ENCODE measurements around the gene MTA3. TPM values are rescaled to one million over a fixed set of nuclear protein-coding genes. Genes with fewer than 3 reads are reported as not detected.

The MTA3 gene
- total RNA-seq, 1 experiment from 2014 or later: 57.1 TPM

- no TSS peak for BruUV-seq (replicated peaks)
- CTCF ChIA-PET: no interaction called here
- Histone ChIP-seq H3K9me3 (ENCODE audit: low read depth, low read length, poor library complexity, severe bottlenecking) (no peaks in the 10 kb centered on the region), H3K27ac (ENCODE audit: low read depth, low read length, poor library complexity, severe bottlenecking) (no peak overlapping the region), H3K27me3 (replicated peaks; ENCODE audit: insufficient read depth, low read depth, low read length, poor library complexity) (no peaks in the 10 kb centered on the region), H3K4me1 (ENCODE audit: insufficient read depth, low read length, poor library complexity, severe bottlenecking) (peaks cover 4% of the 10 kb centered on the region), H3K4me3 (ENCODE audit: low read depth, low read length, poor library complexity, severe bottlenecking) (no peak overlapping the region), H3K36me3 (ENCODE audit: insufficient read depth, low read length, poor library complexity, severe bottlenecking) (no peaks in the 10 kb centered on the region)
- POLR2A ChIA-PET (ENCODE audit: low non-redundant PET): interaction anchor here (0.6 kb wide), 1 partner anchor 22 kb away, joined by 3 read pairs; no protein-coding TSS in a partner anchor
- TF ChIP-seq EZH2 (IDR thresholded peaks at IDR 0.05; ENCODE audit: borderline replicate concordance, low read depth, low read length, poor library complexity, severe bottlenecking) (no peak), CTCF (conservative IDR thresholded peaks at IDR 0.05; ENCODE audit: low read depth, low read length) (no peak)
- no peak for DNase-seq (ENCODE audit: low spot score)
- intact Hi-C loops (cut with micrococcal nuclease; ENCODE audit: unreplicated experiment): no loop called here
These were observed 232.1 kb downstream of the MTA3 start for GRCh38 chr2:42800461-42800962.

DNA sequence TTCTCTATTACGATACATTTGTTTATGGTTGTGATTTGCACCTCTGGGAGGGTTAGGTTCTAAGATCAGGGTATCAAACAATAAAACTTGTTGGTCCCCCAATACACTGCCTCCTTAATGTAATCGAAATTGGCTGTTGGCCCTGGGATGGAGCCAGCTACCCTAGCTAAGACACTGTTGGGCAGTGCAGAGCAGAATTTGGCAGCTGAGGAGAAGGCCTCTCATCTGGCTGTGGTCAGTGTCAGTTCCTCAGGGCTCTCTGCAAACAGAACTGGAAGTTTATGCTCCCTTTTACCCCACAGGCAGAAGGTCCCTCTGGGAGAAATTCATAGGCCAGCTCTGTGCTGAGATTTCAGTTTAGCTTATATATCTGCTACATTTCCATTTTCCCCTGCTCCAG is 232.5 kb downstream of the MTA3 start:
- intact Hi-C loops (cut with micrococcal nuclease; ENCODE audit: unreplicated experiment): no loop called here
- CTCF ChIA-PET: no interaction called here
- Histone ChIP-seq H3K9me3 (ENCODE audit: low read depth, low read length, poor library complexity, severe bottlenecking) (no peaks in the 10 kb centered on the region), H3K4me1 (ENCODE audit: insufficient read depth, low read length, poor library complexity, severe bottlenecking) (peaks cover 4% of the 10 kb centered on the region), H3K27ac (ENCODE audit: low read depth, low read length, poor library complexity, severe bottlenecking) (no peak overlapping the region), H3K4me3 (ENCODE audit: low read depth, low read length, poor library complexity, severe bottlenecking) (no peak overlapping the region), H3K27me3 (replicated peaks; ENCODE audit: insufficient read depth, low read depth, low read length, poor library complexity) (no peaks in the 10 kb centered on the region), H3K36me3 (ENCODE audit: insufficient read depth, low read length, poor library complexity, severe bottlenecking) (no peaks in the 10 kb centered on the region)
- POLR2A ChIA-PET (ENCODE audit: low non-redundant PET): interaction anchor here (0.6 kb wide), 2 partner anchors 23 to 32 kb away, joined by 3 read pairs; no protein-coding TSS in a partner anchor
- no TSS peak for BruUV-seq (replicated peaks)
- TF ChIP-seq EZH2 (IDR thresholded peaks at IDR 0.05; ENCODE audit: borderline replicate concordance, low read depth, low read length, poor library complexity, severe bottlenecking): no peak
- no peak for TF ChIP-seq CTCF (conservative IDR thresholded peaks at IDR 0.05; ENCODE audit: low read depth, low read length)
- DNase-seq (ENCODE audit: low spot score): no peak

GRCh38 chr2:42801381-42801780 is 232.9 kb downstream of the MTA3 start:
- intact Hi-C loops (cut with micrococcal nuclease; ENCODE audit: unreplicated experiment): no loop called here
- Histone ChIP-seq H3K36me3 (ENCODE audit: insufficient read depth, low read length, poor library complexity, severe bottlenecking) (no peaks in the 10 kb centered on the region), H3K9me3 (ENCODE audit: low read depth, low read length, poor library complexity, severe bottlenecking) (no peaks in the 10 kb centered on the region), H3K4me3 (ENCODE audit: low read depth, low read length, poor library complexity, severe bottlenecking) (no peak overlapping the region), H3K4me1 (ENCODE audit: insufficient read depth, low read length, poor library complexity, severe bottlenecking) (peaks cover 4% of the 10 kb centered on the region), H3K27me3 (replicated peaks; ENCODE audit: insufficient read depth, low read depth, low read length, poor library complexity) (no peaks in the 10 kb centered on the region), H3K27ac (ENCODE audit: low read depth, low read length, poor library complexity, severe bottlenecking) (no peak overlapping the region)
- DNase-seq (ENCODE audit: low spot score): peak; percentile 21
- no peak for TF ChIP-seq CTCF (conservative IDR thresholded peaks at IDR 0.05; ENCODE audit: low read depth, low read length)
- no peak for TF ChIP-seq EZH2 (IDR thresholded peaks at IDR 0.05; ENCODE audit: borderline replicate concordance, low read depth, low read length, poor library complexity, severe bottlenecking)
- POLR2A ChIA-PET (ENCODE audit: low non-redundant PET): interaction anchor here (0.6 kb wide), 1 partner anchor 32 kb away, joined by 3 read pairs; no protein-coding TSS in a partner anchor
- CTCF ChIA-PET: no interaction called here
- no TSS peak for BruUV-seq (replicated peaks)

Data from A673 (cell line).